ENCODE results near the gene TEX22.

The TEX22 gene

GRCh38 chr14:105378873-105379685 lies 19.3 kb upstream of the TEX22 start:
- Histone ChIP-seq H3K9me3 (ENCODE audit: control insufficient read depth, insufficient read depth, low read length) (no peaks in the 10 kb centered on the region), H3K4me3 (ENCODE audit: low read depth, low read length) (no peak overlapping the region), H3K27ac (ENCODE audit: low read depth, low read length) (no peak overlapping the region), H3K36me3 (ENCODE audit: control insufficient read depth, insufficient read depth, low read length) (peaks cover 22% of the 10 kb centered on the region), H3K9ac (ENCODE audit: low read depth, low read length) (no peak overlapping the region), H3K4me1 (ENCODE audit: control insufficient read depth, insufficient read depth, low read length) (no peaks in the 10 kb centered on the region), H3K27me3 (ENCODE audit: control insufficient read depth, insufficient read depth, low read length) (no peaks in the 10 kb centered on the region)

- no peaks in the 10 kb centered on the region for H3K4me1 ChIP-seq (ENCODE audit: control insufficient read depth, insufficient read depth, low read length)
- H3K9ac ChIP-seq (ENCODE audit: low read depth, low read length) = no peak overlapping the region
- no peaks in the 10 kb centered on the region for H3K27me3 ChIP-seq (ENCODE audit: control insufficient read depth, insufficient read depth, low read length)
- H3K36me3 ChIP-seq (ENCODE audit: control insufficient read depth, insufficient read depth, low read length) = peaks cover 28% of the 10 kb centered on the region
- H3K27ac ChIP-seq (ENCODE audit: low read depth, low read length) = no peak overlapping the region
- no peaks in the 10 kb centered on the region for H3K9me3 ChIP-seq (ENCODE audit: control insufficient read depth, insufficient read depth, low read length)
- H3K4me3 ChIP-seq (ENCODE audit: low read depth, low read length) = no peak overlapping the region
These were observed 18.4 kb upstream of the TEX22 start for GRCh38 chr14:105379946-105380345.

GRCh38 chr14:105380756-105381155 lies 17.6 kb upstream of the TEX22 start:
- Histone ChIP-seq H3K4me1 (ENCODE audit: control insufficient read depth, insufficient read depth, low read length) (no peaks in the 10 kb centered on the region), H3K27me3 (ENCODE audit: control insufficient read depth, insufficient read depth, low read length) (no peaks in the 10 kb centered on the region), H3K9ac (ENCODE audit: low read depth, low read length) (no peak overlapping the region), H3K4me3 (ENCODE audit: low read depth, low read length) (no peak overlapping the region), H3K27ac (ENCODE audit: low read depth, low read length) (no peak overlapping the region), H3K9me3 (ENCODE audit: control insufficient read depth, insufficient read depth, low read length) (no peaks in the 10 kb centered on the region), H3K36me3 (ENCODE audit: control insufficient read depth, insufficient read depth, low read length) (peaks cover 31% of the 10 kb centered on the region)

GRCh38 chr14:105381446-105382342 lies 16.6 kb upstream of the TEX22 start:
- H3K4me3 ChIP-seq (ENCODE audit: low read depth, low read length) = no peak overlapping the region
- no peaks in the 10 kb centered on the region for H3K4me1 ChIP-seq (ENCODE audit: control insufficient read depth, insufficient read depth, low read length)
- H3K27me3 ChIP-seq (ENCODE audit: control insufficient read depth, insufficient read depth, low read length) = no peaks in the 10 kb centered on the region
- no peak overlapping the region for H3K27ac ChIP-seq (ENCODE audit: low read depth, low read length)
- H3K36me3 ChIP-seq (ENCODE audit: control insufficient read depth, insufficient read depth, low read length) = peaks cover 33% of the 10 kb centered on the region
- no peak overlapping the region for H3K9ac ChIP-seq (ENCODE audit: low read depth, low read length)
- H3K9me3 ChIP-seq (ENCODE audit: control insufficient read depth, insufficient read depth, low read length) = no peaks in the 10 kb centered on the region

GRCh38 chr14:105382343-105383082 lies 15.8 kb upstream of the TEX22 start:
- H3K9me3 ChIP-seq (ENCODE audit: control insufficient read depth, insufficient read depth, low read length) = no peaks in the 10 kb centered on the region
- H3K4me3 ChIP-seq (ENCODE audit: low read depth, low read length) = no peak overlapping the region
- H3K27me3 ChIP-seq (ENCODE audit: control insufficient read depth, insufficient read depth, low read length) = no peaks in the 10 kb centered on the region
- no peak overlapping the region for H3K9ac ChIP-seq (ENCODE audit: low read depth, low read length)
- H3K4me1 ChIP-seq (ENCODE audit: control insufficient read depth, insufficient read depth, low read length) = no peaks in the 10 kb centered on the region
- peaks cover 33% of the 10 kb centered on the region for H3K36me3 ChIP-seq (ENCODE audit: control insufficient read depth, insufficient read depth, low read length)
- no peak overlapping the region for H3K27ac ChIP-seq (ENCODE audit: low read depth, low read length)

- Histone ChIP-seq H3K27me3 (ENCODE audit: control insufficient read depth, insufficient read depth, low read length) (no peaks in the 10 kb centered on the region), H3K4me1 (ENCODE audit: control insufficient read depth, insufficient read depth, low read length) (no peaks in the 10 kb centered on the region), H3K9me3 (ENCODE audit: control insufficient read depth, insufficient read depth, low read length) (no peaks in the 10 kb centered on the region), H3K9ac (ENCODE audit: low read depth, low read length) (no peak overlapping the region), H3K36me3 (ENCODE audit: control insufficient read depth, insufficient read depth, low read length) (peaks cover 33% of the 10 kb centered on the region), H3K27ac (ENCODE audit: low read depth, low read length) (no peak overlapping the region), H3K4me3 (ENCODE audit: low read depth, low read length) (no peak overlapping the region)
These were observed 15.1 kb upstream of the TEX22 start for GRCh38 chr14:105383083-105383730.

- Histone ChIP-seq H3K9me3 (ENCODE audit: control insufficient read depth, insufficient read depth, low read length) (no peaks in the 10 kb centered on the region), H3K36me3 (ENCODE audit: control insufficient read depth, insufficient read depth, low read length) (peaks cover 33% of the 10 kb centered on the region), H3K4me1 (ENCODE audit: control insufficient read depth, insufficient read depth, low read length) (no peaks in the 10 kb centered on the region), H3K27ac (ENCODE audit: low read depth, low read length) (no peak overlapping the region), H3K27me3 (ENCODE audit: control insufficient read depth, insufficient read depth, low read length) (no peaks in the 10 kb centered on the region), H3K4me3 (ENCODE audit: low read depth, low read length) (no peak overlapping the region), H3K9ac (ENCODE audit: low read depth, low read length) (no peak overlapping the region)
These were observed 14.2 kb upstream of the TEX22 start for GRCh38 chr14:105384041-105384557.

- Histone ChIP-seq H3K36me3 (ENCODE audit: control insufficient read depth, insufficient read depth, low read length) (peaks cover 29% of the 10 kb centered on the region), H3K9me3 (ENCODE audit: control insufficient read depth, insufficient read depth, low read length) (no peaks in the 10 kb centered on the region), H3K27me3 (ENCODE audit: control insufficient read depth, insufficient read depth, low read length) (no peaks in the 10 kb centered on the region), H3K27ac (ENCODE audit: low read depth, low read length) (no peak overlapping the region), H3K4me3 (ENCODE audit: low read depth, low read length) (no peak overlapping the region), H3K4me1 (ENCODE audit: control insufficient read depth, insufficient read depth, low read length) (no peaks in the 10 kb centered on the region), H3K9ac (ENCODE audit: low read depth, low read length) (no peak overlapping the region)
These were observed 13.6 kb upstream of the TEX22 start for GRCh38 chr14:105384605-105385321.

GRCh38 chr14:105385322-105385637 lies 13.1 kb upstream of the TEX22 start:
- Histone ChIP-seq H3K27me3 (ENCODE audit: control insufficient read depth, insufficient read depth, low read length) (no peaks in the 10 kb centered on the region), H3K4me1 (ENCODE audit: control insufficient read depth, insufficient read depth, low read length) (no peaks in the 10 kb centered on the region), H3K9me3 (ENCODE audit: control insufficient read depth, insufficient read depth, low read length) (no peaks in the 10 kb centered on the region)

More at GRCh38 chr14:105385322-105385637, 13.1 kb upstream of the TEX22 start:
- H3K36me3 ChIP-seq (ENCODE audit: control insufficient read depth, insufficient read depth, low read length) = peaks cover 28% of the 10 kb centered on the region
- H3K4me3 ChIP-seq (ENCODE audit: low read depth, low read length) = no peak overlapping the region
- H3K9ac ChIP-seq (ENCODE audit: low read depth, low read length) = no peak overlapping the region
- H3K27ac ChIP-seq (ENCODE audit: low read depth, low read length) = no peak overlapping the region

Measured in HUES48 (cell line).